B cell (primary cell): Measurements from ENCODE around the gene NACC1. TPM values are rescaled to one million over a fixed set of nuclear protein-coding genes. Genes with fewer than 3 reads are reported as not detected.

Experiments
- ATAC-seq: fragments of 200-7000 bp; cut with Tn5 transposase; one replicate; pipeline ENCODE4 v1.10.0; 2021; ENCODE audit warnings: low read depth, mild to moderate bottlenecking, moderate number of reproducible peaks, moderate library complexity
- CTCF ChIA-PET: fragments of 350-600 bp; sonication (Branson Sonifier 250); formaldehyde crosslinking; loops from one replicate; lab custom pipeline; 2021; ENCODE audit warnings: antibody characterized with exemption, inconsistent platforms; lab: Charles Lee
- POLR2A ChIA-PET: fragments of 350-600 bp; sonication (Branson Sonifier 250); formaldehyde crosslinking; loops from one replicate; lab custom pipeline; 2021; ENCODE audit warnings: antibody characterized with exemption; lab: Charles Lee
- DNase-seq: peaks from one replicate; pipeline ENCODE4 v3.0.0; 2013
- H2AFZ ChIP-seq: 2 replicates; pipeline ENCODE4 v1.6.1; 2012; ENCODE audit warnings: mild to moderate bottlenecking, low read depth, low read length; ENCODE audit not compliant: insufficient read depth, poor library complexity, severe bottlenecking
- H3K27ac ChIP-seq, 2 donors: 1 replicate in 1 of 2; 2 replicates in 1 of 2; pipeline ENCODE4 v1.5.1; 2012 to 2013; ENCODE audit warnings: low read length in 2 of 2, mild to moderate bottlenecking in 2 of 2, moderate library complexity in 1 of 2
- H3K27me3 ChIP-seq, 4 experiments: fragments of 200-600 bp in 1 of 4; sonication (generic) in 1 of 4; replicated peaks in 1 of 4; 1 replicate in 2 of 4; 2 replicates in 2 of 4; pipeline versions ENCODE4 v1.6.1 to v1.7.0; 2013 to 2016; ENCODE audit warnings: low read length in 3 of 4, mild to moderate bottlenecking in 2 of 4, mixed read lengths in 1 of 4, moderate library complexity in 1 of 4; ENCODE audit not compliant: insufficient read depth in 4 of 4, control insufficient read depth in 3 of 4; ENCODE audit errors: control extremely low read depth in 1 of 4
- H3K36me3 ChIP-seq, 2 experiments: replicated peaks in 1 of 2; 1 replicate in 1 of 2; 2 replicates in 1 of 2; pipeline versions ENCODE4 v1.6.1 to v1.7.1; 2013; ENCODE audit warnings: low read length in 1 of 2; ENCODE audit not compliant: insufficient read depth in 2 of 2, control insufficient read depth in 1 of 2; ENCODE audit errors: control extremely low read depth in 1 of 2, extremely low read depth in 1 of 2
- H3K4me1 ChIP-seq, 2 donors: fragments of 200-600 bp in 1 of 2; sonication (generic) in 1 of 2; 1 replicate in 1 of 2; 2 replicates in 1 of 2; pipeline versions ENCODE4 v1.5.1 to v1.6.1; 2013 to 2017; ENCODE audit warnings: low read length in 2 of 2; ENCODE audit not compliant: control insufficient read depth in 2 of 2, insufficient read depth in 2 of 2
- H3K4me2 ChIP-seq: replicated peaks from 2 replicates; pipeline ENCODE3; 2012; ENCODE audit warnings: mild to moderate bottlenecking, low read depth, low read length; ENCODE audit not compliant: poor library complexity, severe bottlenecking
- H3K4me3 ChIP-seq, 5 experiments: fragments of 200-600 bp in 1 of 5; sonication (generic) in 1 of 5; 1 replicate in 3 of 5; 2 replicates in 2 of 5; pipeline versions ENCODE4 v1.5.1 to v1.7.0; 2011 to 2016; ENCODE audit warnings: low read length in 4 of 5, mild to moderate bottlenecking in 4 of 5, low read depth in 2 of 5, control low read depth in 1 of 5, moderate library complexity in 1 of 5; ENCODE audit not compliant: insufficient read depth in 1 of 5; ENCODE audit errors: control extremely low read depth in 1 of 5, extremely low read depth in 1 of 5
- H3K79me2 ChIP-seq: fragments of 200-600 bp; sonication (generic); one replicate; pipeline ENCODE4 v1.6.0; 2016; ENCODE audit warnings: low read length; ENCODE audit not compliant: control insufficient read depth, insufficient read depth
- H3K9ac ChIP-seq: fragments of 200-600 bp; sonication (generic); 2 replicates; pipeline ENCODE4 v1.6.1; 2017; ENCODE audit warnings: mild to moderate bottlenecking, low read length, moderate library complexity
- H3K9me3 ChIP-seq, 3 donors: one replicate each; pipeline versions ENCODE4 v1.6.1 to v1.7.1; 2013; ENCODE audit warnings: low read length in 2 of 3; ENCODE audit not compliant: control insufficient read depth in 2 of 3, insufficient read depth in 1 of 3; ENCODE audit errors: control extremely low read depth in 1 of 3
- H4K20me1 ChIP-seq: 2 replicates; pipeline ENCODE4 v1.6.0; 2012; ENCODE audit warnings: mild to moderate bottlenecking, low read length; ENCODE audit not compliant: insufficient read depth, control insufficient read depth, poor library complexity, severe bottlenecking
- H3K27ac Mint-ChIP-seq: one replicate; pipeline ENCODE4 v1.8.0; 2021; ENCODE audit warnings: mixed read lengths
- H3K27me3 Mint-ChIP-seq: one replicate; pipeline ENCODE4 v1.8.0; 2021; ENCODE audit warnings: mixed read lengths
- H3K4me1 Mint-ChIP-seq: one replicate; pipeline ENCODE4 v1.8.0; 2021; ENCODE audit warnings: mixed read lengths
- H3K4me3 Mint-ChIP-seq: one replicate; pipeline ENCODE4 v1.8.0; 2021; ENCODE audit warnings: mixed read lengths
- H3K9me3 Mint-ChIP-seq: one replicate; pipeline ENCODE4 v1.8.0; 2022; ENCODE audit warnings: mixed read lengths; ENCODE audit not compliant: insufficient read depth
- EZH2 ChIP-seq: IDR thresholded peaks from 2 replicates; pipeline ENCODE4 v1.6.1; 2012; ENCODE audit warnings: borderline replicate concordance, low read depth, mild to moderate bottlenecking, moderate library complexity, low read length; ENCODE audit not compliant: insufficient read depth, poor library complexity, severe bottlenecking
- WGBS: methylation state at CpG from one replicate; pipeline ENCODE4 v1.1.5; 2013; ENCODE audit warnings: missing lambda C conversion rate; ENCODE audit not compliant: insufficient coverage; 5-methylcytosine and 5-hydroxymethylcytosine counted together
- intact Hi-C: fragments of 100-400 bp; cut with micrococcal nuclease; formaldehyde crosslinking; loops from one replicate; pipeline ENCODE4 v1.10.0; 2022
- polyA plus RNA-seq: library from polyadenylated mRNA; depleted of rRNA; stranded (reverse); fragments of >200 nt; gene quantifications from 2 replicates; pipeline ENCODE4 v1.2.3, GENCODE V29; 2012
- total RNA-seq, 2 donors: library from RNA; stranded (reverse); fragments of 120-200 nt in 1 of 2; gene quantifications; 1 replicate in 1 of 2; 2 replicates in 1 of 2; pipeline versions ENCODE4 v1.2.3 to v1.2.4, GENCODE V29; 2013 to 2022
- TF ChIP-seq, protein P1 (sequence below): fragments of 200-600 bp; IDR thresholded peaks from one replicate; pipeline ENCODE4 v1.8.0; 2022; ENCODE audit warnings: antibody characterized with exemption, mild to moderate bottlenecking

Gene NACC1
- total and polyA plus RNA-seq, 2 donors (not counting 1 experiment from before 2014, with no cell fraction given) = 25.9 to 27.5 TPM

DNA sequence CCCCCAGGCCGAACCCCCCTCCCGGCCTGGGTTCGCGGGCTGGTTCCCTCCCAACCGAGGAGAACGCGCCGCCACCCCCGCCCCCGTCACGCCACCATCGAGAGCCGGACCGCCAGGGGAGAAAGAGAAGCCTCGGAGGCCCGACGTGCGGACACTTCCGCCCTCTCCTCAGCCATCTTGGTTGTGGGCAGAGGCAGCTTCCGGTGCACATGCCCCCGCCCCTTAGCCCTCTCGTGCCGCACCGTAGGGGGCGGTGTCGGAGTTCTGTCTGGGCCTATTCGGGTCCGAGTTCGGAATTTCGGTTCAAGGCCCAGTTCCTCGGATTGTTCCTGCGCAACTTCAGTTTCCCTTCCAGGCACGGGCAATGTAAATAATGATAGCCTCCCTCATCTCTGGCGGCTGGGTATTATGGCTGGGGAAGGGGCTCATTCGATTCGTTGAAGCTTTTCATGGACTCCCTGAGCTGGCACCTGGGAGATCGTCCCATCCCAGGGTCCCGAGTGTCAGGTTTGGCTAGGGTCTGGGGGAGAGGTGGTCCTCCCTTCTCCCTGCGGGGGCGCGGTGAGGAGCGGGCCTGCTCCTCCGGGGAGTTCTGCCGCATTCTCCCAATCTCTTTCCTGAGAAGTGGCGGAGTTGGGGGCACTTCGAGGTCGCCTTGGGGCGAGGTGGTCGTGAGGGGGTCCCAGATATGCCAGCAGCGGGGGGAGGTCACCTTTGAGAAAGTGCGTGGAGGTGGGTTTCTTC is 32.3 kb downstream of the NACC1 start, which contains the start of the genes IER2 and STX10:
Gene IER2 (plus strand): TSS at position 225 of the 744 bp plus-strand sequence. CDS start 2,776 bp downstream, outside the sequence.
Gene STX10 (minus strand): TSS at position 189 of the 744 bp plus-strand sequence. CDS start 202 bp downstream, outside the sequence.
- Histone ChIP-seq H3K79me2 (peaks cover 67% of the 10 kb centered on the region), H3K4me2 (peak within 1 kb of the TSS; percentile 95), H3K9me3 (no peaks in the 10 kb centered on the region), H4K20me1 (peaks cover 25% of the 10 kb centered on the region), H3K4me3 (peak within 1 kb of the TSS; percentile 82 to 100 (median 98)), H3K9ac (peak within 1 kb of the TSS; percentile 97), H3K27ac (peak within 1 kb of the TSS; percentile 87 to 96), H3K36me3 (peaks cover 0 to 11% of the 10 kb centered on the region in 2 experiments), H3K4me1 (peaks cover 9 to 32% of the 10 kb centered on the region in 2 donors), H3K27me3 (no peaks in the 10 kb centered on the region), H2AFZ (peak within 1 kb of the TSS; percentile 97)
- Mint-ChIP-seq H3K27ac (peak within 1 kb of the TSS; percentile 94), H3K27me3 (no peaks in the 10 kb centered on the region), H3K4me3 (peak within 1 kb of the TSS; percentile 92), H3K9me3 (no peaks in the 10 kb centered on the region), H3K4me1 (peaks cover 33% of the 10 kb centered on the region)
- TF ChIP-seq, protein P1, sequence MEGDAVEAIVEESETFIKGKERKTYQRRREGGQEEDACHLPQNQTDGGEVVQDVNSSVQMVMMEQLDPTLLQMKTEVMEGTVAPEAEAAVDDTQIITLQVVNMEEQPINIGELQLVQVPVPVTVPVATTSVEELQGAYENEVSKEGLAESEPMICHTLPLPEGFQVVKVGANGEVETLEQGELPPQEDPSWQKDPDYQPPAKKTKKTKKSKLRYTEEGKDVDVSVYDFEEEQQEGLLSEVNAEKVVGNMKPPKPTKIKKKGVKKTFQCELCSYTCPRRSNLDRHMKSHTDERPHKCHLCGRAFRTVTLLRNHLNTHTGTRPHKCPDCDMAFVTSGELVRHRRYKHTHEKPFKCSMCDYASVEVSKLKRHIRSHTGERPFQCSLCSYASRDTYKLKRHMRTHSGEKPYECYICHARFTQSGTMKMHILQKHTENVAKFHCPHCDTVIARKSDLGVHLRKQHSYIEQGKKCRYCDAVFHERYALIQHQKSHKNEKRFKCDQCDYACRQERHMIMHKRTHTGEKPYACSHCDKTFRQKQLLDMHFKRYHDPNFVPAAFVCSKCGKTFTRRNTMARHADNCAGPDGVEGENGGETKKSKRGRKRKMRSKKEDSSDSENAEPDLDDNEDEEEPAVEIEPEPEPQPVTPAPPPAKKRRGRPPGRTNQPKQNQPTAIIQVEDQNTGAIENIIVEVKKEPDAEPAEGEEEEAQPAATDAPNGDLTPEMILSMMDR = peak; percentile 66
- TF ChIP-seq EZH2 = no peak
- intact Hi-C loops = loop anchor here (1.0 to 5.0 kb wide), 6 partner anchors 16 to 986 kb away; partner anchors contain the start of genes ASF1B and NACC1
- under 1% methylated on average over 40 of the region's 51 CpGs for WGBS
- ATAC-seq = peak; percentile 53
- CTCF ChIA-PET = interaction anchor here (0.6 to 2.5 kb wide), 14 partner anchors 18 to 712 kb away, joined by 3 to 32 read pairs (median 4); no protein-coding TSS in a partner anchor
- POLR2A ChIA-PET = interaction anchor here (0.5 to 2.8 kb wide), 11 partner anchors 17 to 362 kb away, joined by 3 to 22 read pairs (median 7); partner anchors contain the start of gene NACC1
- DNase-seq = peak; percentile 96
